GM10248 (cell line): ENCODE results near the gene ECI2.

Experiments used
- CTCF ChIA-PET: fragments of 300-600 bp; sonication (Branson Sonifier 250); formaldehyde crosslinking; extraction: SDS; loops from one replicate; lab custom pipeline; 2021; ENCODE audit warnings: antibody characterized with exemption; lab: Yijun Ruan, JAX
- POLR2A ChIA-PET: fragments of 350-650 bp; sonication (Branson Sonifier 250); formaldehyde crosslinking; extraction: SDS; loops from one replicate; lab custom pipeline; 2020; ENCODE audit warnings: antibody characterized with exemption; lab: Yijun Ruan, JAX
- DNase-seq: peaks from one replicate; pipeline ENCODE4 v3.0.0; 2012; ENCODE audit errors: extremely low spot score
- CTCF ChIP-seq: IDR thresholded peaks from 2 replicates; pipeline ENCODE4 v1.5.1; 2012; ENCODE audit warnings: mild to moderate bottlenecking, low read depth; ENCODE audit errors: extremely low read depth, missing control alignments, control extremely low read depth

ECI2 gene

GRCh38 chr6:4078691-4079471 lies 56.5 kb downstream of the ECI2 start, which contains the start of gene FAM217A:
TSS of gene FAM217A (minus strand) at chr6:4079137. CDS start at chr6:4077414, 1,723 bp downstream.
- TF ChIP-seq CTCF = no peak
- DNase-seq = no peak
- CTCF ChIA-PET = no interaction called here
- POLR2A ChIA-PET = no interaction called here

- TF ChIP-seq CTCF = no peak
- no peak for DNase-seq
- ChIA-PET CTCF (no interaction called here), POLR2A (no interaction called here)
Observed at GRCh38 chr6:4074478-4075235, 60.7 kb downstream of the ECI2 start.

GRCh38 chr6:4071330-4071729 lies 64.0 kb downstream of the ECI2 start:
- ChIA-PET POLR2A (no interaction called here), CTCF (interaction anchor here (1.6 kb wide), 1 partner anchor 21 kb away, joined by 4 read pairs; no protein-coding TSS in a partner anchor)
- TF ChIP-seq CTCF = no peak
- DNase-seq = no peak

GRCh38 chr6:4069199-4069598 lies 66.2 kb downstream of the ECI2 start:
- POLR2A ChIA-PET = no interaction called here

GRCh38 chr6:4067673-4068072 lies 67.7 kb downstream of the ECI2 start:
- ChIA-PET CTCF (interaction anchor here (1.0 kb wide), 1 partner anchor 89 kb away, joined by 3 read pairs; no protein-coding TSS in a partner anchor), POLR2A (no interaction called here)
- DNase-seq = no peak
- no peak for TF ChIP-seq CTCF

More at GRCh38 chr6:4069199-4069598, 66.2 kb downstream of the ECI2 start:
- CTCF ChIA-PET = no interaction called here
- TF ChIP-seq CTCF = no peak
- no peak for DNase-seq

DNA sequence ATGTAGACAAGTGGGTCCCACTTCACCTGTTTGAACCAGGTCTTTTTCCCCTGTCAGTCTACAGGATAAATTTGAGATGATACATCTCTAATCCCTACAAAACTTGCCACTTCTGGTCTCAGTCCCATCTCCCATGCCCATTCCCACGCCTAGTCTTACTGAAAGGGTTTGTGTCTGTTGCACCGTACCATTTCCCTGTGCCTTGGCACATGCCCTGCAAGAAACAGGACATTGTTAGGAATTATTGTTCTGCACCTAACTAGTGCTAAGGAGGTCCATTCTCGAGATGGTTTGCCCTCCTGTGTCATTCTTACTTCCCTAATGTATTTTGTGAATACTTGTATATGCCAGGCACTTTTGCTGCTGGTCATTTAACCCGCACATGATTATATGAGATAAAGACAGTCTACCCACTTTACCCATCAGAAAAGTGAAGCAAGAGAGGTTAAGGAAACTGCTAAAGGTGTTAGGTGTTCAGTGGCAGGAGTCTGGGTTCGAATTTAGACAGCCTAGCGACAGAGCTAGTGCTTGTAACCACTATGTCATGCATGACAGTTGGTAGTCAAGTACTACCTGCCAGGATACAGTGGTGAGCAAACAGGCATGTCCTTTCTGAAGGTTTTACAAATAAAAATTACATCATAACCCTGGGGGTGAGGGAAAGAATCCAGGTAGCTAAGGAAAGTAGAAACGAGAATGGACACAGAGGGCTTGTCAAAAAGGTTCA lies 69.2 kb downstream of the ECI2 start:
- TF ChIP-seq CTCF = no peak
- ChIA-PET CTCF (interaction anchor here (1.5 kb wide), 1 partner anchor 12 kb away, joined by 4 read pairs; no protein-coding TSS in a partner anchor), POLR2A (no interaction called here)
- DNase-seq = no peak
